Stimulated activated memory B cell treated with anti-CD40 and anti-IgM and Interleukin-4, amounts not matched to agents 10 μg/mL and 1 μg/mL and 100 μg/mL, for 72 hours (primary cell): ENCODE data around the gene PODXL.

Experiments used
- ATAC-seq: fragments of 150-1000 bp; cut with Tn5 transposase; 2 replicates; pipeline ENCODE4 v1.10.0; 2021
- H3K27ac Mint-ChIP-seq: one replicate; pipeline ENCODE4 v1.8.0; 2022; ENCODE audit warnings: mild to moderate bottlenecking, mixed read lengths
- H3K27me3 Mint-ChIP-seq: one replicate; pipeline ENCODE4 v1.8.0; 2022; ENCODE audit warnings: mixed read lengths
- H3K36me3 Mint-ChIP-seq: one replicate; pipeline ENCODE4 v1.8.0; 2022; ENCODE audit warnings: mixed read lengths
- H3K4me1 Mint-ChIP-seq: one replicate; pipeline ENCODE4 v1.8.0; 2022; ENCODE audit warnings: mixed read lengths
- H3K4me3 Mint-ChIP-seq: one replicate; pipeline ENCODE4 v1.8.0; 2022; ENCODE audit warnings: mild to moderate bottlenecking, moderate library complexity, mixed read lengths
- H3K9me3 Mint-ChIP-seq: one replicate; pipeline ENCODE4 v1.8.0; 2022; ENCODE audit warnings: mixed read lengths

Gene PODXL

DNA sequence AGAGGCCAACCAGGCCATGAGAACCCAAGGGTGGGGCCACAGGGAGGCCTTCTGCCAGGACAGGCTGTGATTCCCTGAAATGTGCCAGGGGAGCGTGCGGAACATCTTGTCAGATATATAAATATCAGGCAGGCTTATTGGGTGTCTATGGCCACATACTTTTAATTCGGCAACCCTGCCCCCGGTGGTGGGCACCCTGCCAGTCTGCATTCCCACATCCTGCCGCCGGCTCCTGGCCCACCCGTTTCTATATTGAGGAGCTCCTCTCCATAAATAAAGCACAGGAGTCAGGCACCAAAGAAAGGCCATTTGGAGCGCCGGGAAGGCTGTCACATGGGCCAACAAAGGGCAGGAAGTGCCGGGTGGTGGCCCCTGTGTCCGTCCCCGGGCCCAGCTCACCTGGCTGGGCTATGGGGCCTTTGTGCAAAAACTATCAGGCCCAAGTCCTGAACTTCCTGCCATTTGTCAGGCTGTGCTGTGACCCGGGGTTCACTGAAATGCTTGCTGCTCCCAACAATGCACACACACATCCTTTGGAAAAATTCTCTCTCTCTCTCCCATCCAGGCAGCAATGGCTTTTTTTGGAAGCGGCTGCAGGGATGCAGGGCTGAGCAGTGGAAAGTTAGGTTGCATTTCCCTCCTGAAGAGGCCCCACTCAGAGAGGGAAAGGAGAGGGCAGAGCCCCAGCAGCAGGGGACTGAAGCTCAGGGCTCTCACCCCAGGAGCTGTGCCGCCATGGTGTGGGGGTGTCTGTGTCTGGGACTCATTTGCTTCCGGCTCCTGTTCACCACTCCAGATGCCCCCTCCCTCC, 25.0 kb upstream of the PODXL start:
- H3K4me1 Mint-ChIP-seq = no peaks in the 10 kb centered on the region
- no peak for ATAC-seq
- no peaks in the 10 kb centered on the region for H3K9me3 Mint-ChIP-seq
- H3K36me3 Mint-ChIP-seq = no peaks in the 10 kb centered on the region
- no peak overlapping the region for H3K27ac Mint-ChIP-seq
- no peaks in the 10 kb centered on the region for H3K27me3 Mint-ChIP-seq
- H3K4me3 Mint-ChIP-seq = no peak overlapping the region

DNA sequence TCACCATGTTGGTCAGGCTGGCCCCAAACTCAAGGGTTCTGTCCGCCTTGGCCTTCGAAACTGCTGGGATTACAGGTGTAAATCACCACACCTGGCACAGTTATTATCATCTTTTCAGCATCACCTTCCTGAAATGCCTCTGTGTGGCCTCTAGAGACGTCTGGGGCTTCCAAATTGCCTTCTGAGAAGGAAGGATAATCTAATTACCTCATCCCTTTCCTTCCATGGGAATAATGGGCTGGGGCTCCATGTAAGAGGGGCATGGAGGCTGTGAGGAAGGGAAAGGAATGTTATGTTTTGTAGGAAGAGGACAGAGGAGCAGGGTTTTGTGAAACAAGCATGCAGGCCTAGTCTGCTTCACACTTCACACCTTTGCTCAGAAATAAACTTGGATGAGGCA, 22.2 kb upstream of the PODXL start:
- ATAC-seq = no peak
- Mint-ChIP-seq H3K27me3 (no peaks in the 10 kb centered on the region), H3K4me1 (no peaks in the 10 kb centered on the region), H3K27ac (no peak overlapping the region), H3K9me3 (no peaks in the 10 kb centered on the region), H3K36me3 (no peaks in the 10 kb centered on the region), H3K4me3 (no peak overlapping the region)

DNA sequence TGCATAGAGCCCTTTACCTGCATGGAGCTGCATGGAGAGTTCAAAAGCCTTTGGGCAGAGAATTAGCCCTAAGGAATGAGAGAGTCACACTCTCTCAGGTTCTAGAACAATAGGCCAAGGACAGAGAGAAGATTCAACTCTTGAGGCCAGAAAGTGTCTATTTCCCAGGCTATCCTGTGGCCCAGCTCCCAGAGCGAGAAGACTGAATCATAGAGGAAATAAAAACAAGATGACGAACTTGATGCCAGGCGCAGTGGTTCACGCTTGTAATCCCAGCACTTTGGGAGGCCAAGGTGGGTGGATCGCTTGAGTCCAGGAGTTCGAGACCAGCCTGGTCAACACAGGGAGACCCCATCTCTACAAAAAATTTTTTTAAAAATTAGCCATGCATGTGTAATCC, 18.3 kb upstream of the PODXL start:
- H3K27ac Mint-ChIP-seq = no peak overlapping the region
- H3K36me3 Mint-ChIP-seq = no peaks in the 10 kb centered on the region
- H3K4me1 Mint-ChIP-seq = no peaks in the 10 kb centered on the region
- no peak for ATAC-seq
- H3K27me3 Mint-ChIP-seq = no peaks in the 10 kb centered on the region
- no peaks in the 10 kb centered on the region for H3K9me3 Mint-ChIP-seq
- H3K4me3 Mint-ChIP-seq = no peak overlapping the region

DNA sequence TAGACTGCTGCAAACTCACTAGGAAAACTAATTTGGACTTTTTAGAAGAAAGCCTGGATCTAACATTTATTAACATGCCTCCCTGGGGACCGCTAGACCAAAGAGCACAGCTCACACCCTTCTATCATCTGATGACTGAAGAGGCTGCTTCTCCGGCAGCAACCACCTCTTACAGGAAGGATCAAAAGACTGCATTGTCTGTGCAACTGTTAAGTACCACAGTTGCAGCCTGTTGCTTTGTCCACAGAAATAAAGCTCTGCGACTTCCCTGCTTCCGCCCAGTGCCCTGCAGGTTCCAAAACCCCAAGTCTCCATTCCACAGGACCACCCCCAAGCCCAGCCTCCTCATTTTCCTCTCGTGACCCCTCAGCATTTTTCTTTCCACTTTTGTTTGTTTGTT, 14.0 kb upstream of the PODXL start:
- no peak overlapping the region for H3K27ac Mint-ChIP-seq
- no peaks in the 10 kb centered on the region for H3K4me1 Mint-ChIP-seq
- no peaks in the 10 kb centered on the region for H3K27me3 Mint-ChIP-seq
- no peak overlapping the region for H3K4me3 Mint-ChIP-seq
- H3K9me3 Mint-ChIP-seq = no peaks in the 10 kb centered on the region
- no peaks in the 10 kb centered on the region for H3K36me3 Mint-ChIP-seq
- no peak for ATAC-seq

DNA sequence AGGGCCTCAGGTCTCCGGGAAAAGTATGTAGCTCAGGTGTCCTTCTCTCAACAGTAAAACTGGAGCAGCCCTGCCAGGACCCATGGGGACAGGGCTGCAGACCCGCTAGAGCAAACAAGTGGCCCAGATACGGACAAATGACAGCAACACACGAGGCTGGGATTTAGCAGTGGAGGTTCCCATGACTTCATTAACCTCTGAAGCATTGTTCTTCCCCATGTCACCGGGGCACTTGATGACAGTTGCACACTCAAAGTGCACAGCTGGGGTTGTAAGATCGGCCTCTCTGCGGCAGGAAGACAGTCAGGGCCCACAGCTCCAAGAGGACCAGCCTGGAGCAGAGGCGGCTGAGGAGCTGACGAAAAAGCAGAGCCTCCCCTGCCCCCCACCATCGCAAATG, 12.5 kb upstream of the PODXL start:
- no peak overlapping the region for H3K4me3 Mint-ChIP-seq
- no peaks in the 10 kb centered on the region for H3K9me3 Mint-ChIP-seq
- H3K36me3 Mint-ChIP-seq = no peaks in the 10 kb centered on the region
- no peak overlapping the region for H3K27ac Mint-ChIP-seq
- no peak for ATAC-seq
- H3K27me3 Mint-ChIP-seq = no peaks in the 10 kb centered on the region
- H3K4me1 Mint-ChIP-seq = no peaks in the 10 kb centered on the region

DNA sequence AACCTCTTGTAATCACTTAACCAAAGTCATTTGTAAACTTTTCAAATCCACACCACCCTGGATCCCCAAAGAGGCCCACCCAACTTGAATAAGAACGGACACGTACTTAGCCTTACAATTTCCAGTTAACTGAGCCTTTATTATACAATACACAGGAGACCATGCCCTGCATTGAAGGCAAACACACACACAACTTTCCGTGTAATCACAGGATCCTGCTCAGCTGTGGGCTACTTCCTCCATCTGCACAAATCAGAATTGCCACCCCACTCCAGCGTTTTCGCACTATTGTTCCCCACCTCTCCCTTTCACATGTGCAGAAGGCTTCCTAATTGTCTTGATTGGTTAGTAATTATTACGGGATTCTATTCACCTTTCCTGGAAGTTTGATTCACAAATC, 12.1 kb upstream of the PODXL start:
- Mint-ChIP-seq H3K4me1 (no peaks in the 10 kb centered on the region), H3K27me3 (no peaks in the 10 kb centered on the region), H3K4me3 (no peak overlapping the region), H3K9me3 (no peaks in the 10 kb centered on the region), H3K36me3 (no peaks in the 10 kb centered on the region), H3K27ac (no peak overlapping the region)
- no peak for ATAC-seq

DNA sequence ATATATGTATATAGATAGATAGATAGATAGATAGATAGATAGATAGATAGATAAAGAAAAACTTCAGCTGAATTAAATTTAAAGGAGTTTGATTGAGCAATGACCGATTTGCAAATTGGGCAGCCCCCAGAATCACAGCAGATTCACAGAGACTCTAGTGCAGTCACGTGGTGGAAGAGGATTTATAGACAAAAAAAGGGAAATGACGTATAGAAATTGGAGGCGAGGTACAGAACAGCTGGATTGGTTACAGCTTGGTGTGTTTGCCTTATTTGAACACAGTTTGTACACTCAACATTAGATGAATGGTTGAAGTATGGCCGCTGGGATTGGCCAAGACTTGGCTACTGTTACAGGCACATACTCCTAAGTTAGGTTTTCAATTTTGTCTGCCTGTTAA, 8.2 kb upstream of the PODXL start:
- Mint-ChIP-seq H3K36me3 (no peaks in the 10 kb centered on the region), H3K27ac (no peak overlapping the region), H3K9me3 (no peaks in the 10 kb centered on the region), H3K4me1 (no peaks in the 10 kb centered on the region), H3K27me3 (peaks cover 8% of the 10 kb centered on the region), H3K4me3 (no peak overlapping the region)
- no peak for ATAC-seq

DNA sequence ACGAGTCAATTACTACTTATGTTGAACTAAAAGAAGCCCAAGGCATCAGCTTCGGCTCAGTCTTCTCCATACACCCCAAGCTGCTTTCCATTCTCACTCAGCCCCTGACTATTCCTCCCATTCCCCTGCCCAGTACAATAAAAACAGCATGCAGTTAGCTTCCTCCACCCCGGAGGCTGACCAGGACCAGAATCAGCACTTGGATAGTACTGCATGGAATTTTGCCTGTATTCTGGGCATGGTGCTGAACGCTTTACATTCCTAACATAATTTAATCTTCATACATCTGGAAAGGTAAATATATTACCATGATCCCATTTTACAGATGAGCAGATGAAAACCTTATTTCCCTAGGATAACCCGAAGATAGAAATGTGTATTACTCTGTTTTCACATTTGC, 7.5 kb upstream of the PODXL start:
- Mint-ChIP-seq H3K4me1 (no peaks in the 10 kb centered on the region), H3K27ac (no peak overlapping the region), H3K9me3 (no peaks in the 10 kb centered on the region), H3K27me3 (peaks cover 8% of the 10 kb centered on the region), H3K36me3 (no peaks in the 10 kb centered on the region), H3K4me3 (no peak overlapping the region)
- ATAC-seq = no peak

DNA sequence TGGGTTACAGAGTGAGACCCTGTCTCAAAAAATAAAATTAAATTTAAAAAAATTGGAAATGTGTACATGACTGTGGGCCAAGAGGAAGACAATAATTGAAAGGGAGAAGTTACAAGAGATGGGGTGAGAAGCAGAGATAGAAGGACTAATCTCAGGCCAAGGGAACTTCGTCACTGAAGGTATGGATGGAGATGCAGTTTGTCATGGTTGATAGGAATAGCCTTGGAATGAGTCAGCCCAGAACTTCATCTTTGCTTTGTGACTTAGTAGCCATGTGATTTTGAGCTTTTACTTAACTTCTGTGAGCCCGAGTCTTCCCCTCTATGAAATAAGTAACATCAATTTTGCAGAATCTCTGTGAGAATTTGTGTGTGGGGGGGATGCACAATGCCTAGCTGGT, 6.5 kb upstream of the PODXL start:
- Mint-ChIP-seq H3K36me3 (no peaks in the 10 kb centered on the region), H3K27ac (no peak overlapping the region), H3K4me1 (no peaks in the 10 kb centered on the region), H3K4me3 (no peak overlapping the region), H3K27me3 (peaks cover 8% of the 10 kb centered on the region), H3K9me3 (no peaks in the 10 kb centered on the region)
- ATAC-seq = no peak

DNA sequence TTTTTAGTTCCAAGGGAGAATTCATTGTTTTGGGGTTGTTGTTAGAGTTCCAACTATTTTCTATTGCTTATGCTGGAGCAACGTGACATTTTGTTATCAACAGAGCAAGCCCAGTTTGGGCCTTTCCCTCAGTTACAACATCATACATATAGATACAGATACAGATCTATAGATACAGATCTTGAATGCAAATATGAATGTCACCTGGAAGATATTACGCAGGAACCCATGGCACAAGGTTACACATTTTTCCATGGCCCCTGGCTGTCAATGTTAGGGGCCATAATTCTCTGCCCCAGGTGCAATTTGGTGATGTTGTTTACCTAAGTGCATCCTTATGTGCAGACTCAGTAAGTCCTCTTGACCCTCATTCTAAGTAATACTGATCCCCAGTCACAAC, 3.6 kb upstream of the PODXL start:
- H3K27me3 Mint-ChIP-seq = peaks cover 17% of the 10 kb centered on the region
- H3K4me3 Mint-ChIP-seq = no peak overlapping the region
- no peak overlapping the region for H3K27ac Mint-ChIP-seq
- peaks cover 17% of the 10 kb centered on the region for H3K4me1 Mint-ChIP-seq
- ATAC-seq = no peak
- no peaks in the 10 kb centered on the region for H3K9me3 Mint-ChIP-seq
- H3K36me3 Mint-ChIP-seq = no peaks in the 10 kb centered on the region

DNA sequence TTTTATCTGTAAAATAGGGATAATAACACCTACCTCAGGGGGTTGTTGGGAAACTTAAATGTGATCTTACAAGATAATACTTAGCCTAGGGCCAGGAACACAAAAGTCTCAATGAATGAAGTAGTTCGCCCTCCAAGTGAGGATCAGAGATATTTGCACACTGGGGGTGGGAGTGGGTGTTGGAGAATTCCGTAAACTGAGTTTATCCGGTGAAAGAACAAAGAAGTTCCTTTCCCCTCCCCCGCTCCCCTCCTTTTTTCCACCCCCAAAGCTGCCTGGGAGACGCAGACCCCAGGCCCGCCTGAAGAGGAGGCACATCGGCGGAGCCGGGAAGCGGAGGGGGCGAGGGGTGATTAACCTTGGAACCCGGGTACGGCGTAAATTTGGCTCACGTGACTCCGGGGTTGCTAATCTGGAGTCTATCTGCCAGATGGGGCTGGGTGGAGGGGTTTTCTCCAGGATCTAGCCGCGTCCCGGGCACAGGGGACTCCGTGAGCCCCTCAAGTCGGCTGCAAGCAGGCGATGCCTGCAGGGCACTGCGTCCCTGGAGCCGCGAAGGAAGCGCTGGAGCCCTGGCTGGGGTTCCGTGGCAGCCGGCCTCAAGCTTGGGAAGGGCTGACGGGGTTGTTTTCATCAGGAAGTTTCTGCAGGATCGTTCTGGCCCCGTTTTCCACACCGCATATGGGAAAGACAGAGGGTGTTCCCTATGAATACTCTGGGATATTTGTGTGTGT, 1.4 kb upstream of the PODXL start:
- Mint-ChIP-seq H3K36me3 (no peaks in the 10 kb centered on the region), H3K9me3 (no peaks in the 10 kb centered on the region), H3K4me1 (peaks cover 29% of the 10 kb centered on the region), H3K27me3 (peaks cover 29% of the 10 kb centered on the region), H3K27ac (no peak overlapping the region), H3K4me3 (no peak overlapping the region)
- no peak for ATAC-seq

DNA sequence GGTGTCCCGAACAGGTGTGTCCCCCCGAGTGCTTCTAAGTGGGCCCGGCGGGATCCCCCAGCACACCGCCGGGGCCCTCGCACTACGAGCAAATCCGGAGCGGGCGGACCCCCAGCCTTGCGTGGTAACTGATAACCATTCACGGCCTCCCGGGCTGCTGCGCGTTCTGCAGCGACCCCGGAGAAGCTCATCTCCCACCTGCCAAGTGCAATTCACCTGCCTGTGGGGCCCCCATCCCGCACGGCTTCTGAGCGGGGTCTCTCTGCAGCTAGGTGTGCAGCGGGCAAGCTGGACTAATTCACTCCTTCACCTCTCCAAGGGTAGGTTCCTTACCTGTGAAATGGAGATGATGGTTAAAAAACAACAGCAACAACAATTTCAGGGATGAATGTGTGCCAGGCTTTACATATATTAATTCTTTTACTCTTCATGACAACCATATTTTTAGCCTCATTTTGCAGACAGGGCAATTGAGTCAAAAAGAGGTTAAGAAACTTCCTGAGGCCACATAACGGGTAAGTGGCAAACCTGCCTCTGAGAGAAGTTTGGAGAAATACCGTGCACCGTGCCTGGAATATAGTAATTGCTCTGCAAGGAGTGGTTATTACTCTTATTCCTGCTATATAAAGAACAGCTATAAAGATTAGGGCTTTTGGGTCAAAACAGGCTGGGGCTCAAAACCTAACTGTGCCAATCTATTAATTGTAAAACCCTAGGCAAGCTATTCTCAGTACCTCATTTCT, 652 bp upstream of the PODXL start:
- H3K4me3 Mint-ChIP-seq = peak overlapping the region; percentile 72
- peaks cover 29% of the 10 kb centered on the region for H3K4me1 Mint-ChIP-seq
- no peak overlapping the region for H3K27ac Mint-ChIP-seq
- H3K36me3 Mint-ChIP-seq = no peaks in the 10 kb centered on the region
- no peaks in the 10 kb centered on the region for H3K9me3 Mint-ChIP-seq
- peaks cover 33% of the 10 kb centered on the region for H3K27me3 Mint-ChIP-seq
- ATAC-seq = no peak

DNA sequence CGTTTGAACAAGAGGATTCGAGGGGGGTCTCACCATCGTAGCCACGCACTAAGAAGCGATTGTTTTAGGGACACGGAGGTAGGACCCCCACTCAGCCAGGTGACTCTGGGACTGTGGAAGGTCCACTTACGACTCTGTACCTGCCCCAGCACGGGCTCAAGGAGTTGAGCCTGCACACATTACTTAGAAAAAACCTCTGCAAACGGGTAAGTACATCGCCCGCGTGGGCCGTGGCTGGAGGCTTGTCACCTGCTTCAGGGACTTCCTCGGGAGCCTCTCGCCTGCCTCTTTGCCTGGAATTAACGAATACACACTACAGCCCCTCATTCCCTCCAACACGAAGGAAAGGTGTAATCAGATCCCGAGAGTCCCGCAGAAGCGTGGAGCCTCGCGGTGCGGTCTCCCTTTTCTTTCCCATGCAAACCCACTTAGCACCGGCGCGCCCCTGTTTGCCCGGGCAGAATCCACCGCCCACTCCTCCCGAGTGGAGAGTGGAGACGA, 826 bp downstream of the PODXL start:
- H3K4me1 Mint-ChIP-seq = peaks cover 29% of the 10 kb centered on the region
- no peaks in the 10 kb centered on the region for H3K36me3 Mint-ChIP-seq
- H3K4me3 Mint-ChIP-seq = peak overlapping the region; percentile 85
- peaks cover 27% of the 10 kb centered on the region for H3K27me3 Mint-ChIP-seq
- ATAC-seq = no peak
- H3K9me3 Mint-ChIP-seq = no peaks in the 10 kb centered on the region
- H3K27ac Mint-ChIP-seq = peak overlapping the region; percentile 61

DNA sequence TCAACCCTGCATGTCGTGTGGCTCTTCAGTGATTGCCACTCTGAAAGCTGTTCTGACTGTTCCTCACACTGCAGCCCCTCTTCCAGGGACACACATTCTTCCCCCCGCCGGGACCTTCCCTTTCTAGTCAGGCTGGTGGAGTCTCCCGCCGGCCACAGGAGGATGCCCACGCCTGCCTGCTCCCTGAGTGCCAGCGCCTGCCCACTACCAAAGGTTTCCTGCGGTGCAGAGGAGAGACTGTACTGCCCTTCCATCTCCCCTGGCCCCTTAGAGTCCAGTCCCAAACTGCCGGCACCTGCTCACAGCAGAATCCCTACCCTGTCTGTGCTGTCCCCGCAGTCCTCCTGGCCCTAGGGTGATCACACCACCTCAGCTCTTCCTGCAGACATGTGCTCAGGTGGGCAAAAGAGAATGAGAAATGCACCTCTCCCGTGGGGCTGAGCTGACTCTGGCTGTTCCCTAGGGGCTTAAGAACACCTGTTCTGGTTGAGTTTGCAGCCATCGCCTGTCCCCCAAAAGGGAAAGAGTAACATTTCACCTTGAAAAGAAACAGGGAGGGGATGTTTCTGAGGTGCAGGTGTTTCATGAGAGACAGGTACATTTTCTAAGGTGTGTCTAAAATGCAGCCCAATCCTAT, 1.4 kb downstream of the PODXL start:
- peaks cover 25% of the 10 kb centered on the region for H3K27me3 Mint-ChIP-seq
- no peaks in the 10 kb centered on the region for H3K36me3 Mint-ChIP-seq
- no peak for ATAC-seq
- H3K9me3 Mint-ChIP-seq = no peaks in the 10 kb centered on the region
- H3K4me1 Mint-ChIP-seq = peaks cover 29% of the 10 kb centered on the region
- H3K27ac Mint-ChIP-seq = peak overlapping the region; percentile 25
- peak overlapping the region; percentile 85 for H3K4me3 Mint-ChIP-seq

DNA sequence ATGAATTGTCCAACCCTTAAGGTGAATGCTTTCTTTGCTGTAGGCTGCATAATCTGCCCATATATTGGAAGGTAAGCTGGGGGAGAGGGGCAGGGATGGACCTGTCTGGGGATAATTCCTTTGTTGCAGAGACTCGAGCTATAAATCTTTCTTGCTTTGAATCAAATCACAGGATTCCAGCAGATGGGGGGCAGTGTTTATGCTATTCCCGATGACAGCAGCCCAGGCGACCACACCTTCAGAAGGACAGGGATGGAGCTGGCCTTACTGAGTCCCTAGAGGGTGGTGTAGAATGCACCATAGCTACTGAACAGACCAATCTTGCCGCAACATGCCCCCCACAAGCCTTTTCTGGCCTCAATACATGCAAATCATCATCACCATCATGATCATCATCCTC, 2.5 kb downstream of the PODXL start:
- Mint-ChIP-seq H3K27ac (no peak overlapping the region), H3K9me3 (no peaks in the 10 kb centered on the region), H3K27me3 (peaks cover 25% of the 10 kb centered on the region), H3K4me1 (peaks cover 29% of the 10 kb centered on the region), H3K36me3 (no peaks in the 10 kb centered on the region), H3K4me3 (no peak overlapping the region)
- ATAC-seq = no peak
